Stimulated activated CD4-positive, alpha-beta T cell treated with anti-CD3 and anti-CD28 coated beads, Interleukin-4, amount 100 ng/mL, for 4 hours (primary cell): ENCODE results near the gene UBR4.
"Not testable (repeated sequence)": the region's sequence is repeated elsewhere in the genome, so short reads cannot be mapped to it uniquely, and the experiment has no call there.

Experiments used
- DNase-seq, 2 experiments: peaks; one replicate each; pipeline ENCODE4 v3.0.0-alpha.2; 2020

Gene UBR4

GRCh38 chr1:19187852-19188251 lies 22.2 kb downstream of the UBR4 start:
- DNase-seq: no peak

DNA sequence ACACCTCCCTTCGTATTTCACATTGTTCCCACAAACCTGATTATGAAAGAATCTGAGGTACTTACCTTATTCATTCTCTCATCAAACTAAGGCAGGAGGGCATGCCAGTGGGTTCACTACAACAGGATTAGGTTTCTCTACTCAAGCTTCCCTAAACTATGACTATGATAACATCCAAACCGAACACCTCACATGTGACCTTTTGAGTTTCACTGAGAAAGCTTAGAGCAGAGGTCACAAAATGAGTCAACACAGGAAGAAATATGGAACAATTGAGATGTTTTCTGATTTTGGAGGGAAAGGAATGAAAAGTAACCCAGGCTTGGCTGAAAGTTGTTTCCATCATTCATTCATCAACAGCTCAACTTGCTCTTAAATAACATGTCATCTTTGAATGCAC lies 24.1 kb downstream of the UBR4 start:
- no peak for DNase-seq

DNA sequence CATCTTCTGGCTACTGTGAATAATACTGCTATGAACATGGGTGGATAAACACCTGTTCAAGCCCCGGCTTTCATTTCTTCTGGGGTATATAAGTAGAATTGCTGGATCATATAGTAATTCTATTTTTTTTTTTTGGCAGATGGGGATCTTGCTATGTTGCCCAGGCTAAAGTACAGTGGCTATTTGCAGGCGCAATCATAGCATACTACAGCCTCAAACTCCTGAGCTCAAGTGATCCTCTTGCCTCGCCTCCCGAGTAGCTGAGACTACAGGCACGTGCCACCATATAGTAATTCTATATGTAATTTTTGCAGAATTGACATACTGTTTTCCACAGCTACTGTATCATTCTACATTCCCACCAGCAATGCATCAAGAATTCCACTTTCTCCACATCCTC lies 27.8 kb downstream of the UBR4 start:
- no peak for DNase-seq

DNA sequence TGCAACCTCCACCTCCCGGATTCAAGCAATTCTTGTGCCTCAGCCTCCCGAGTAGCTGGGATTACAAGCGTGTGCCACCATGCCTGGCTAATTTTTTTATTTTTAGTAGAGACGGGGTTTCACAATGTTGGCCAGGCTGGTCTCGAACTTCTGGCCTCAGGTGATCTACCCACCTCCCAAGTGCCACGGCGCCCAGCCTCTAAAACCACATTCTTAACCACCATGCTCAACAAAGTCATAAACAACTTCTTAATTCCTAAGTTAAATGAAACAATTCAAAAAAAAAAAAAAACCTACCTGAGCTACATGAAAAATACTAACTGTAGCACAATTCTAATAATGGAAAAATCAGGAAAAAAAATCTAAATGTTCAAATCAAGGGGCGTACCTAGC lies 29.8 kb downstream of the UBR4 start:
- not testable (repeated sequence) for DNase-seq

DNA sequence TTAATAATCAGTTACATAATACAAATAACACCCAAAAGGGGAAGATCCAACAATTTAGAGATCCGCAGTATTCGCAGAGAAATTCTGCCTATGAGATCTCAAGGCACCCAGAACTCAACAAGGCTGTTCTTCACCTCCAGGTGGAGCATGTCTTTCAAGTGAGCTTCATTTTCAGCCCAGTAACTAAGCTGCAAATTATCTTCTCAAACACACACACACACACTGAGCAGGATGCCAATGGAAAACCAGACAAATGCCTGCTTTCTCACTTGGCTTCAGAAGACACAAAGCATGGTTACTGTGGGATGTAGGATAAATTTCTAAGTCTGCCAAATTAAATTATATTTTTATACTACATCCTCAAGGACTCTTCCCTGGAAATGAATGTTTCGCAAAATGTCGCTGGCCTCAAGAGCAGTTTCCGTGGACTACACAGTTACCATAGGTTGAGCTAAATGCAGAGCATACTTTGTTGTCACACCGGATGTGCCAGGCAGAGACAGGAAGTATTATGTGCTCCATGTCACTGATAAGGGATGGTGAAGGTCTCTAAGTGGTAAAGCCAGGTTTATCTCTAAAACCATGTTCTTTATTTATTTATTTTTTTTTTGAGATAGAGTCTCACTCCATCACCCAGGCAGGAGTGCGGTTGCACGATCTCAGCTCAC lies 30.3 kb downstream of the UBR4 start:
- peak in 1 of 2 experiments; percentile 8 for DNase-seq

- no peak for DNase-seq
Observed at GRCh38 chr1:19178734-19179398, 31.2 kb downstream of the UBR4 start.

DNA sequence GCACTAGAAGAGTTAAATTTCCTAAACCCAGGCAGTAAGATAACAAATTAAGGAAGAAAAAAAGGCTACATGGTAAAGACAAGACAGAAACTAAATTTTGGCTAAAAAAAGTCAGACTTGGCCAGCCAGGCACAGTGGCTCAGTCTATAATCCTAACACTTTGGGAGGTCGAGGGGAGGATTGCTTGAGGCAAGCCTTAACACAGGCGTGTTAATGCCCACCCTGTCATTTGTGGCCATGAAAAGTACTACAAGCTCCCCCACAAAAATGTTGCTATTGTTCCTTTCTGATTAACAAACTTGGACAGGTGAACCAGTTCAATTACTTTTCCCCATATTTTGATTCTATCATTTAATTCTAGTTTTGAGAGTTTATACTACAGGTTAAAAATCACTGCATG lies 32.3 kb downstream of the UBR4 start:
- no peak for DNase-seq

DNA sequence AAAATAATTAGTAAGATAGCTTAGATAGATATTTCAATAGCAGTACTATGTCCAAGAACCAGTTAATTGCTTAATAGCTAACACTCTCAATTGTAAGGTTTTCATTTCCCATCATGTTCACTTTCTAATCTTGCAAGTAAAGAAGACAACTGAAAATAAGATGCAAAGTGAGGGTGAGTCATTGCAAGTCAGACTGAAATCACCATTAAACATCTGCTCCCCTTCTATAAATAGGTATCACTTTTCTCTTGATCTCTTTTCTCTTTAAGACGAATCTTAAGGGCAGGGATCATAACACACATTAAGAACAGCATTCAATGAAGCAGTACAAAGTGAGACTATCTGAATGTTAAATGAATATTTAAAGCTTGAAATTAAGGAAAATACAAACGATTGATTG lies 40.4 kb downstream of the UBR4 start:
- DNase-seq: no peak

GRCh38 chr1:19167140-19167539 lies 42.9 kb downstream of the UBR4 start:
- no peak for DNase-seq

GRCh38 chr1:19166066-19166465 lies 44.0 kb downstream of the UBR4 start:
- DNase-seq: no peak

- DNase-seq: no peak
Observed at GRCh38 chr1:19165501-19165900, 44.6 kb downstream of the UBR4 start.

DNA sequence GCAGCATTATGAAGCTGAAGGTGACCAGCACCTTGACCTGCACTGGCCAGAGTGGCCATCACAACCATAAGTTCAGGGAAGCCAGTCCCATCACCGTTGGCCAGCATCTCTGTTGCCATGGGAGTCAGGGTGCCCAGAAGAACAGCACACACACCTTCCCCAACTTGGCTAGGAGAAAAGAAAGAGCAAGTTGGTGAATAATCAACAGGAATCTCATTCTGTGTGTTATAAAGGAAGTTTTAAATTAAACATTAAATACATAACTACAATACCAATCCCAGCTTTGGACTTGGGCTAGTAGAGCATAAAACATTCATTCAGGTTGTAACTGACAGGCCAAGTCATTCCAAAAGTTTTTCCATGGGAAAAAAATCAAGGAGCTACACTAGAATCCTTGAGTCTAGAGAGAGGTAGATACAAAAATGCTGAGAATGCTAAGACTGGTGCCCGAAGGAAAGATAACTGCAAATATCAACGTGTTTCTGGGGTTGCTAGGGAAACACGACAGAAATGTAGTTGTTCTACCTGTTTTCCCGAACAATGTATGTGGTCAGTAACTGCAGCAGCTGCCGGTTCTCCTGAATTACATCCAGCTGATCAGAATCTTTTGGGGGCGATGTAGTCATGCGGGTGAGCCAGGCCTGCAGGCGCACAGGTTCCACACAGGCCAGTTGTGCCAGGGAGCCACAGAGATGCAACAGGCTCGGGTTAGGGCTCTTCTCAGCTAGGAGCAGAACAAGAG lies 45.6 kb downstream of the UBR4 start:
- DNase-seq: no peak

DNA sequence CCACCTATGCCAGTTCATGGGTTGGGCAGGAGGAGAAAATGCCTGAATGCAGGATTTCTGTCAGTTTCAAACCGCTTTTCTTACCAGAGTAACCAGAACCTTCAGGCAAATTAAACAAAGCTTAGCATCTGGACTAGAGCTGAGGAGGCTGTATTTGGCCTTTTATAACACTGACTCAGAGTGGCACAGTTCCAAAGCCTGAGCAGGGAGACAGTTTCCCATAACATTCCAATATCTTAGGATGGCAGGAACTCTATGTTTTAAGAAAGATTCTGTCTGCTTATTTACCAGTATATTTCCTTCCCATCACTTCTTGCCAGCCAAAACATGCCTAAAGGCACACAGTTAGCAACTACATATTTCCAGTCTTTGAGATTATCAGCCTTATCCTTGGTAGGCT lies 46.8 kb downstream of the UBR4 start:
- no peak for DNase-seq

DNA sequence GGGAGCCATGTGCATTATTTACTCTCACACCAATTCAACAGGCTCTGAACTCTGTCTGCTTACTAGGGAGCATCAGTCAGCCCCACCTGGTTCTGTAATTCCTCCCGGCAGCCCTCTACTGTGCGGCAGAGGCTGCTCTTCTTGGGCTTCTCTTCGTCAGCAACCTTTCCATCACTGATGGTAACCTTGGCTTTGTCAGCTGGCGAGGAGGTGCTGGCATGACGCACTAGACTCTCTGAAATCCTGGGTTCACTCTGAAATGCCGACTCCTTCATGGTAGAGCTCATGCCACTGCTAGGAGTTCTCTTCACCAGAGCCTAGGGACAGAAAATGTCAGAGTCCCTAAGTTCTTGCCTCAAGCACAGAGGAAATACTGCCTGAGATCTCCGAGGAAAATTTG lies 49.2 kb downstream of the UBR4 start:
- DNase-seq: no peak

- no peak for DNase-seq
Observed at GRCh38 chr1:19157653-19158052, 52.4 kb downstream of the UBR4 start.

GRCh38 chr1:19156676-19157075 lies 53.4 kb downstream of the UBR4 start:
- DNase-seq: no peak

DNA sequence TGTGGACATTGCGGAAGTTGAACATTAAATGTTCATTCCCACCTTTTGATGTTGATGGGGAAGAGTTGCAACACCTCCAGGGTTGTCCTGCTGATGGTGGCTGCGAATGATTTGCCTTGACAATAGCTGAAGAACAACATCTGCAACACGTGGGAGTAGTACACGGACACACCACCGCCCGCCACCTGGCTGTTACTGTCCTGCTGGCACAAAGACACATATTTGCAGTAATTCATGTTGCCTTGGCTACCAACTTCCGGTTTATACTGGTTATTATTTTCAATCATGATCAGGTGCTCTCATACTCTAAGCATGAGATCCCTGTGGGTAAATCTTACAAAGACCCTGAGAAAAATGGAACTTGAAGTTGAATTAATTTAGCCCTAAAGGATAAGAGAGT lies 55.2 kb downstream of the UBR4 start:
- no peak for DNase-seq

DNA sequence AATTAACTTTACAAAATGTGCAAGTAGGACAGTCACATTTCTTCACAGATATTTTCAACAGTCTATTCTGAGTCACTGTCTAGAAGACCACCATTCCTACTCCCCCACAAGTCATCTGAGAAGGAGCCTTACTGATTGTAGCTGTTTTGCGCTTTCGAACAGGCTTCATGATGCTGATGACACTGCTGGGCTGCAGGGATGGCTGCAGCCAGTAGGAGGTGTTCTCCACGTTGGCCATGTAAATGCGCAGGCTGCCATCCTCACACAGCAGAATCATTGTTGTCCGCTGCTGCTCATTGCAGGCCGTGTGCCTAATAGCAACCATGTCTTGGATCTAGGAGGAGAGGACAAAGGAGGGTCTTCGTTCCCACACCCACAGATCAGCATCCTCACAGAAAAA lies 56.9 kb downstream of the UBR4 start:
- DNase-seq: no peak

GRCh38 chr1:19151537-19151936 lies 58.5 kb downstream of the UBR4 start:
- no peak for DNase-seq

DNA sequence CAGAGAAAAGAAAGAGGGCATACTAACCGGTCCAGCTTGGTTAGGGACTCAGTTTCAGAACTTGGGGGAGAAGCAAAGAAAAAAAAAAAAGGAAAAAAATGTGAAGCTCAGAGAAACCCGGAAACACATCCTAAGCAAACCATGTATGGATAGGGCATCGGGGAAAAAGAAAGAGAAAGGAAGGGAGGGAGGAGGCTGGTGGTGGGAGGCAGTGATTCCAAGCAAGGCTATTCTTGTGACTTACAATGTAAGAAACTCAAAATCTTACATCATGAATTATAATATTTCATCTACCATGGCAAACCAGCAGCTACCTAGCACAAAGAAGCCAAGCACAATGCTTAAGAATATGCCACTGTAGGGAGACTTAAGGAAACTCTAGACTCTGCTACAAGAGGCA lies 60.3 kb downstream of the UBR4 start:
- DNase-seq: no peak

DNA sequence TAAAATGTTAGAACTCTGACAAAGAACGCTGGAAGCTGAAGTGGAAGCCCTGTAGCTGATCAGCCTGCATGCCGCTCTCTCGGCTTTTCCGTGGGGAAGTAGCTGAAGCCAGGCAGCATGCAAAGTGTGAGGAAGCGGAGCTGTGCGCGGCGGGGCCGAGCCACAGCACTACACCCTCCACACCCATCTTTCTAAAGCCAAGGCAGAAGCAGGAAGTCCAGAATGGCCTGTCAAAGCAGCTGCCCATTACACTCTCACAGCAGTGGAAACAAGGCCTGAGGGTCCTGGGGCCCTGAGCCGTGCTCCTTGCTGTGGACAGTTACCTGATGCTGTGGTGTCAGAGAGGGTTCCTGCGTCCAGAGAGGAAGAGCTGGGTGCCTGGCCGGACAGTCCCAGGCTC lies 69.6 kb downstream of the UBR4 start:
- no peak for DNase-seq

- no peak for DNase-seq
Observed at GRCh38 chr1:19139711-19140110, 70.4 kb downstream of the UBR4 start.

GRCh38 chr1:19138958-19139581 lies 71.0 kb downstream of the UBR4 start:
- no peak for DNase-seq

- DNase-seq: no peak
Observed at GRCh38 chr1:19138331-19138730, 71.7 kb downstream of the UBR4 start.
